ENCODE measurements around the gene WSB1. TPM values are rescaled to one million over a fixed set of nuclear protein-coding genes. Genes with fewer than 3 reads are reported as not detected.

Gene WSB1
- total and polyA plus RNA-seq, 9 of the 15 experiments (the other 6 are each of a cell fraction or from before 2014, with no cell fraction given): 22.8 to 229 (median 81.1) TPM

- TF ChIP-seq ZNF318 (IDR thresholded peaks at IDR 0.05; ENCODE audit: borderline replicate concordance in 1 of 2, low read depth in 1 of 2): 0 out of 4 replicates have a peak, but pooled peaks of 1 of the 2 experiments have one; percentile 19
- no peak for TF ChIP-seq ZKSCAN3 (CRISPR knock-in tag; IDR thresholded peaks at IDR 0.05)
- no peak for TF ChIP-seq ZNF408 (CRISPR knock-in tag; IDR thresholded peaks at IDR 0.05; ENCODE audit: low read depth)
- no peak for TF ChIP-seq ZNF766 (CRISPR knock-in tag; conservative IDR thresholded peaks at IDR 0.05)
- no peak for TF ChIP-seq ZFP1 (CRISPR knock-in tag; IDR thresholded peaks at IDR 0.05)
- TF ChIP-seq ZNF384 (IDR thresholded peaks at IDR 0.05; ENCODE audit: low read depth, low read length): no peak
- TF ChIP-seq ZNF263 (CRISPR knock-in tag; IDR thresholded peaks at IDR 0.05; ENCODE audit: borderline replicate concordance): no peak
- 0 out of 2 replicates have a peak, but pooled peaks have one; percentile 56 for TF ChIP-seq HLTF (IDR thresholded peaks at IDR 0.05)
- no peak for TF ChIP-seq PHB2 (IDR thresholded peaks at IDR 0.05; ENCODE audit: low read depth)
- no peak for TF ChIP-seq ZNF696 (CRISPR knock-in tag; conservative IDR thresholded peaks at IDR 0.05)
- no peak for TF ChIP-seq THRB (CRISPR knock-in tag; conservative IDR thresholded peaks at IDR 0.05)
- peak; percentile 17; the same call in 1 of the 2 replicates for TF ChIP-seq EGR1 (conservative IDR thresholded peaks at IDR 0.05)
- TF ChIP-seq NFE2 (IDR thresholded peaks at IDR 0.05; ENCODE audit: low read depth): no peak
- TF ChIP-seq PBX2 (CRISPR knock-in tag; IDR thresholded peaks at IDR 0.05; ENCODE audit: low read depth): no peak
- TF ChIP-seq PBX2 (tag; conservative IDR thresholded peaks at IDR 0.05; ENCODE audit: low read depth): no peak
- TF ChIP-seq ZNF79 (CRISPR knock-in tag; IDR thresholded peaks at IDR 0.05; ENCODE audit: low read depth): no peak
Observed at GRCh38 chr17:27333410-27333980, 39.6 kb downstream of the WSB1 start (continued).
